Prostate gland (tissue), 2 donors: ENCODE results near the gene AGO4.

Experiments used
- CTCF ChIP-seq, 4 experiments: fragments of 200-600 bp in 2 of 4; fragments of 450-650 bp in 2 of 4; sonication (generic) in 2 of 4; IDR thresholded peaks; 1 replicate in 3 of 4; 2 replicates in 1 of 4; pipeline ENCODE4 v1.5.1; 2016 to 2019; ENCODE audit warnings: antibody characterized with exemption in 4 of 4, mild to moderate bottlenecking in 2 of 4, moderate library complexity in 2 of 4
- POLR2A ChIP-seq: fragments of 450-650 bp; IDR thresholded peaks from one replicate; pipeline ENCODE4 v1.6.1; 2016; ENCODE audit warnings: antibody characterized with exemption, mild to moderate bottlenecking
- POLR2AphosphoS5 ChIP-seq: sonication (generic); formaldehyde crosslinking; IDR thresholded peaks from one replicate; pipeline ENCODE4 v1.6.1; 2017; ENCODE audit warnings: antibody characterized with exemption

GRCh38 chr1:35768350-35769187 lies 39.2 kb upstream of the AGO4 start:
- TF ChIP-seq CTCF (IDR thresholded peaks at IDR 0.05) (no peak), POLR2AphosphoS5 (no peak), POLR2A (no peak)
